Measurements from ENCODE around the gene TMEM106A.
"Not testable (repeated sequence)": the region's sequence is repeated elsewhere in the genome, so short reads cannot be mapped to it uniquely, and the experiment has no call there.

Gene TMEM106A

GRCh38 chr17:43216369-43216761 lies 4.7 kb downstream of the TMEM106A start:
- no peak for DNase-seq (ENCODE audit: low read depth)

- DNase-seq (ENCODE audit: low read depth): no peak
These were observed 5.3 kb downstream of the TMEM106A start for GRCh38 chr17:43216762-43217613.

DNA sequence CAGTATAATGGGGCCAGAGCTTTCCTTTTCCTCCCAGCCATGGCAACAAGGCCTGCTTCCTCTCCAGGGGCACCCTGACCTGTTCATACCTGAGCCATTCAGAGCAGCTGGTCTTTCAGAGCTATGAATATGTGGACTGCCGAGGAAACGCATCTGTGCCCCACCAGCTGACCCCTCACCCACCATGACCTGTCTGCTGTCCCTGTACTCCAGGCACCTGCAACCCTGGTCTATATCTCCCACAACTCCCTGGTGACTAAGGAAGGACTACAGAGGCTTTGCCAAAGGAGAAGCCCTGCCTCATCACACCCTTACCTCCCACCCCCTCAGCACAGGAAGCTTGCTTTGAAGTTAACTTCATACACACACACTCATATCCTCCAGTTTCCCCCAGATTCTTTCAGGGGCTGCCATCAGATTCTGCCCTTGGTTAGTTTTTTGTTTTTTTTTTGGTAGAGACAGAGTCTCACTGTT lies 6.0 kb downstream of the TMEM106A start:
- no peak for DNase-seq (ENCODE audit: low read depth)

- DNase-seq (ENCODE audit: low read depth): no peak
These were observed 7.3 kb downstream of the TMEM106A start for GRCh38 chr17:43219001-43219400.

- DNase-seq (ENCODE audit: low read depth): no peak
These were observed 8.2 kb downstream of the TMEM106A start for GRCh38 chr17:43219746-43220380.

DNA sequence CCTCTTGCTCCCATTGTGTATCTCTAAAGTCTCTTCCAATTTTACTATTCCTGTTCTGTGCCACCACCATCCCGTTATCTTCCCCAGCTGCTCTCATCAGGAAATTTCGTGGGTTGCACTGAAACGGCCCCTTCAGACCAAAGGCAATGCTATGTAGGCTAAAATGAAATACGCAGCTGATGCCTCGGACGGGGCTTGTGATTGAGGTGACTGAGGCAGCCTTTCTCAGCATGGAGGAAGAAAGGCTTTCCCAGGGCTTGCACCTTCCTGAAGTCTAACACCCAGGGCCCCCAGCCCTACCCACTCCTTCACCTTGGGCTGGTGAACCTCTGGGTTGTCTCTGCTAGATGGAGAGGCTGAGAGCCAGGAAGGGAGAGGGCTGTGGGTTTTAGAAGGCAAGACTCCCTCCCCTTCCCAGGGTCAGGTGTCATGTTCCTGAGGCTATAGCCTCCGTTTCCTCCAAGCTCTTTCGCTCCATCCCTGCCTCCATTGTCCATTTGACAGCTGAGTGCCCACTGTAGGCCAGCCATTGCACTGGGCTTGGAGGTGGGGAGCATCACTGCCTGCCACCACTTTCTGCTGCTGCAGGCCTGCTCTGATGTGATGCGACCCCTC lies 8.9 kb downstream of the TMEM106A start:
- DNase-seq (ENCODE audit: low read depth): no peak

GRCh38 chr17:43224146-43224705 lies 12.6 kb downstream of the TMEM106A start:
- no peak for DNase-seq (ENCODE audit: low read depth)

DNA sequence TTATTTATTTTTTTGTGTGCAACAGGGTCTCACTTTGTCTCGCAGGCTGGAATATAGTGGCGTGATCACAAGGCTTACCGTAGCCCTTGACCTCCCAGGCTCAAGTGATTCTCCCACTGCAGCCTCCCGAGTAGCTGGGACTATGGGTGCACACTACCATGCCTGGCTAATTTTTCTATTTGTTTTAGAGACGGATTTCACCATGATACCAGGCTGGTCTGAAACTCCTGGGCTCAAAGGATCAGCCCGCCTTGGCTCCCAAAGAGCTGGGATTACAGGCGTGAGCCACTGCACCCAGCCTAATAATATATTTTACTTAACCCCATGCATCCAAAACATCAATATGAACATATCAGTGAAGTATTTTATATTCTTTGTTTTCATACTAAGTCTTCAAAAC lies 14.7 kb downstream of the TMEM106A start:
- no peak for DNase-seq (ENCODE audit: low read depth)

DNA sequence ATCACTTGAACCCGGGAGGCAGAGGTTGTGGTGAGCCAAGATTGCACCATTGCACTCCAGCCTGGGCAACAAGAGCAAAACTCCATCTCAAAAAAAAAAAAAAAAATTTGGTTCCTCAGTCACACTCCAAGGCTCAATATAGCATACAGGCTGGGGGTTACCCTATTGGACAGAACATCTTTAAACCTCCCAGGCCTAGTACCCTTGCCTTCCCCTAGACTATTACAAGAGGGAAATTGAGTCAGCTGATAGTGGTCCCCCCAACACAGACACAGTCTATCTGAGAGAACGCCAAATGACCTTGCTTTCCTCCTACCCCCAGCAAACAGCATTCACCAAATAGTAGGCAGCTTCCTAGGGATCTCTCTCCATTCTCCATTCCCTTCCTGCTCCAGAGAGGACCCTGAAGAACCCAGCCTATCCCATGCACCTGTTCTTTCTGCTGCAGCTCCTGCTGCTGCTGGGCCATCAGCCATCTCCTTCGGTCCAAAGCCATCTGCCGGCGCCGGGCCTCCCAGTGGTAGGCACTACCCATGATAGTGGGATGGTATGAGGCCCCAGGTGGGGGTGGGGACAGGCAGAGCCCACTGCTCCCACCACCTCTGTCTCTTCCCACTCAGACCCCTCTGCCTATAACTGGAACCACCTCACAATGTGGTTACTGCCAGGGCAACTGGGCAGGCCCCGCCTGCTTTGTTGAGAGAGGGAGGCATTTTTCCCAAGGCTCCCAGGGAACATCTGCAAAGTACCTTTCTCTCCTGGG lies 16.5 kb downstream of the TMEM106A start, which contains the start of gene CCDC200:
CCDC200 (minus strand) TSS at position 604 of the 763 bp plus-strand sequence; CDS start at position 535, 69 bp downstream.
- not testable (repeated sequence) for DNase-seq (ENCODE audit: low read depth)

GRCh38 chr17:43231205-43232020 lies 19.7 kb downstream of the TMEM106A start:
- DNase-seq (ENCODE audit: low read depth): not testable (repeated sequence)

DNA sequence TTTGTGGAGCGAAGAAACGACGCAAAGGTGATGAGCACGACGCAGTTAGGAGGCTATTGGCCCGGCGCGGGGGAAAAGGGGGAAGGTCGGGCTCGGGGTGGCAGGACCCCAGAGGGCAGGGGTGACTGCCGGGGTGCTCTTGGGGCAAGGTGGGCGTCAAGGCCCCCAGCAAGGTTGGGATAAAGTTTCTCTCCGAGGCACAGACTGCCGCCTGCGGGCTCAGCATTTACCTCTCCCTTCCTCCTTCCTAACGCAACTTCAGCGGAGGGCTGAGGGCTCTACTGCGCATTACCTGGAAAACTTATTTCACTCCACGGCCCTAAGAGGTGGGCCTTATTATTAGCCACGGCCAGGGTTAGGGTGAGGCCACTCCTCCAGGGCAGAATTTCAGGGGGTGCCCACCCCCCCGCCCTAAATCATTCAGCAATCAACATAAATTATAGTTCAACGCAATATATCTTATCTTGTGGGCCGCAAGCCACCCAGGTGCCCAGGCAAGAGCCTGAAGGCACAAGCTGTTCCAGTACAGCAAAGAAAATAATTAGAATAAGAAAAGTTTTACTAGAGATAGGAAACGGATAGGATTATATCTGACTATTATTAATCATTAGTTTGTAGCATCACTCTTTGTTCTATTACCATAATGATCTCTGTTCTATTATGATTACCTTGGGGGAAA lies 20.5 kb downstream of the TMEM106A start:
- not testable (repeated sequence) for DNase-seq (ENCODE audit: low read depth)

GRCh38 chr17:43233263-43233662 lies 21.6 kb downstream of the TMEM106A start:
- DNase-seq (ENCODE audit: low read depth): not testable (repeated sequence)

GRCh38 chr17:43233877-43234276 lies 22.2 kb downstream of the TMEM106A start, which contains the start of gene RNU2-1:
TSS of gene RNU2-1 (minus strand) at chr17:43233977.
- DNase-seq (ENCODE audit: low read depth): not testable (repeated sequence)

GRCh38 chr17:43239597-43239996 lies 27.9 kb downstream of the TMEM106A start:
- not testable (repeated sequence) for DNase-seq (ENCODE audit: low read depth)

GRCh38 chr17:43240596-43241352 lies 29.1 kb downstream of the TMEM106A start:
- not testable (repeated sequence) for DNase-seq (ENCODE audit: low read depth)

DNA sequence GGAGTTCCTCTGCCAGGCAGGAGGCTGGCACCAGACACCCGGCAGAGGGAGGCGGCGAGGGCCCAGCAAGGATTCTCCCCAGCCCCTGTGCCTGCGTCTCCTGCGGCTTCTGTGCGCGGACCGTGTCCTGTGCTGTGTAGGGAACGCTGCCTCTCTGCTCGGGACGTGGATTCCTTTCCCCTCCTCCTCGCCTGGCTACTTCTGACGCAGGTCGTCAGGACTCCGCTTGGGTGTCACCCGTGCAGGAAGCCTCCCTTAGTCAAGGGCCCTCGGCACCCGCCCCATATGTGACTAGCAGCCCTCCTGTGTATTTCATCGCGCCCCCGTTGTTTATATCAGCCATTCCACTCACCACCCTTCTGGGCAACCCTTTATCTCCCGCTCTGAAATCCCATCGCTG lies 34.8 kb downstream of the TMEM106A start:
- DNase-seq (ENCODE audit: low read depth): not testable (repeated sequence)

Data from activated T-helper 1 cell treated with Interleukin-2 at 50 U/mL for 16 hours (primary cell).